OCI-LY3 (cell line): Measurements from ENCODE around the gene CIT.

ENCODE experiments used
- H2AFZ ChIP-seq: fragments of 200-600, 300-600 bp; shearing (Covaris generic); 2 replicates; pipeline ENCODE4 v1.6.0; 2014; ENCODE audit warnings: antibody characterized with exemption, low read depth, low read length
- H3K27ac ChIP-seq: fragments of 200-600, 300-600 bp; sonication (generic); 2 replicates; pipeline ENCODE4 v1.5.1; 2014; ENCODE audit warnings: mild to moderate bottlenecking, low read length, moderate library complexity, mixed read lengths
- H3K27me3 ChIP-seq: fragments of 200-600, 300-600 bp; sonication (generic); 2 replicates; pipeline ENCODE4 v1.6.1; 2014; ENCODE audit warnings: low read depth, low read length, mixed read lengths
- H3K36me3 ChIP-seq: fragments of 200-600, 300-600 bp; sonication (generic); replicated peaks from 2 replicates; pipeline ENCODE3; 2014; ENCODE audit warnings: low read depth, low read length, mixed read lengths
- H3K4me1 ChIP-seq: fragments of 300-600, 200-600 bp; sonication (generic); 2 replicates; pipeline ENCODE4 v1.6.1; 2014; ENCODE audit warnings: low read length, mixed read lengths
- H3K4me2 ChIP-seq: fragments of 200-600, 300-600 bp; sonication (generic); 2 replicates; pipeline ENCODE4 v1.6.1; 2014; ENCODE audit warnings: low read length, mixed read lengths
- H3K4me3 ChIP-seq: fragments of 300-600, 200-600 bp; sonication (generic); 2 replicates; pipeline ENCODE4 v1.5.1; 2014; ENCODE audit warnings: antibody characterized with exemption, mild to moderate bottlenecking, low read length, moderate library complexity
- H3K79me2 ChIP-seq: fragments of 300-600, 200-600 bp; shearing (Covaris generic); 2 replicates; pipeline ENCODE4 v1.6.1; 2014; ENCODE audit warnings: mild to moderate bottlenecking, low read length, mixed read lengths
- H3K9ac ChIP-seq: fragments of 300-600, 200-600 bp; shearing (Covaris generic); 2 replicates; pipeline ENCODE4 v1.6.0; 2014; ENCODE audit warnings: mild to moderate bottlenecking, low read length, moderate library complexity
- H3K9me3 ChIP-seq: fragments of 200-600, 300-600 bp; shearing (Covaris generic); 2 replicates; pipeline ENCODE4 v1.6.1; 2014; ENCODE audit warnings: low read length, mixed read lengths; ENCODE audit not compliant: insufficient read depth
- H4K20me1 ChIP-seq: fragments of 200-600, 300-600 bp; sonication (generic); 2 replicates; pipeline ENCODE4 v1.6.1; 2016; ENCODE audit warnings: low read length, mixed read lengths; ENCODE audit not compliant: insufficient read depth
- EZH2phosphoT487 ChIP-seq: fragments of 200-600 bp; shearing (Covaris generic); IDR thresholded peaks from 2 replicates; pipeline ENCODE4 v1.6.1; 2018; ENCODE audit warnings: antibody characterized with exemption, mixed run types, low read depth
- TF ChIP-seq, protein P1 (sequence below): fragments of 200-600, 300-600 bp; sonication (generic); IDR thresholded peaks from 2 replicates; pipeline ENCODE4 v1.5.1; 2014; ENCODE audit warnings: antibody characterized with exemption, low read length, low read depth

The CIT gene

GRCh38 chr12:119742700-119743099, 134.4 kb downstream of the CIT start:
- Histone ChIP-seq H4K20me1 (no peaks in the 10 kb centered on the region), H3K27ac (no peak overlapping the region), H3K4me1 (no peaks in the 10 kb centered on the region), H3K4me2 (no peak overlapping the region), H3K27me3 (no peaks in the 10 kb centered on the region), H3K9me3 (peaks cover 8% of the 10 kb centered on the region; the same call in 1 of the 2 replicates), H3K4me3 (no peak overlapping the region), H3K36me3 (peaks cover 37% of the 10 kb centered on the region), H2AFZ (no peak overlapping the region), H3K79me2 (no peaks in the 10 kb centered on the region), H3K9ac (no peak overlapping the region)
- TF ChIP-seq, protein P1, sequence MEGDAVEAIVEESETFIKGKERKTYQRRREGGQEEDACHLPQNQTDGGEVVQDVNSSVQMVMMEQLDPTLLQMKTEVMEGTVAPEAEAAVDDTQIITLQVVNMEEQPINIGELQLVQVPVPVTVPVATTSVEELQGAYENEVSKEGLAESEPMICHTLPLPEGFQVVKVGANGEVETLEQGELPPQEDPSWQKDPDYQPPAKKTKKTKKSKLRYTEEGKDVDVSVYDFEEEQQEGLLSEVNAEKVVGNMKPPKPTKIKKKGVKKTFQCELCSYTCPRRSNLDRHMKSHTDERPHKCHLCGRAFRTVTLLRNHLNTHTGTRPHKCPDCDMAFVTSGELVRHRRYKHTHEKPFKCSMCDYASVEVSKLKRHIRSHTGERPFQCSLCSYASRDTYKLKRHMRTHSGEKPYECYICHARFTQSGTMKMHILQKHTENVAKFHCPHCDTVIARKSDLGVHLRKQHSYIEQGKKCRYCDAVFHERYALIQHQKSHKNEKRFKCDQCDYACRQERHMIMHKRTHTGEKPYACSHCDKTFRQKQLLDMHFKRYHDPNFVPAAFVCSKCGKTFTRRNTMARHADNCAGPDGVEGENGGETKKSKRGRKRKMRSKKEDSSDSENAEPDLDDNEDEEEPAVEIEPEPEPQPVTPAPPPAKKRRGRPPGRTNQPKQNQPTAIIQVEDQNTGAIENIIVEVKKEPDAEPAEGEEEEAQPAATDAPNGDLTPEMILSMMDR, result no peak
- TF ChIP-seq EZH2phosphoT487, result no peak

- no peaks in the 10 kb centered on the region for H4K20me1 ChIP-seq
- no peaks in the 10 kb centered on the region for H3K27me3 ChIP-seq
- H3K4me1 ChIP-seq, result no peaks in the 10 kb centered on the region
- H3K79me2 ChIP-seq, result no peaks in the 10 kb centered on the region
- peaks cover 26% of the 10 kb centered on the region for H3K36me3 ChIP-seq
- no peak overlapping the region for H2AFZ ChIP-seq
- peaks cover 6% of the 10 kb centered on the region; the same call in 1 of the 2 replicates for H3K9me3 ChIP-seq
- no peak overlapping the region for H3K4me3 ChIP-seq
- no peak overlapping the region for H3K27ac ChIP-seq
- no peak overlapping the region for H3K4me2 ChIP-seq
- no peak overlapping the region for H3K9ac ChIP-seq
- TF ChIP-seq EZH2phosphoT487, result no peak
Measured at GRCh38 chr12:119740830-119741229, 136.3 kb downstream of the CIT start.

DNA sequence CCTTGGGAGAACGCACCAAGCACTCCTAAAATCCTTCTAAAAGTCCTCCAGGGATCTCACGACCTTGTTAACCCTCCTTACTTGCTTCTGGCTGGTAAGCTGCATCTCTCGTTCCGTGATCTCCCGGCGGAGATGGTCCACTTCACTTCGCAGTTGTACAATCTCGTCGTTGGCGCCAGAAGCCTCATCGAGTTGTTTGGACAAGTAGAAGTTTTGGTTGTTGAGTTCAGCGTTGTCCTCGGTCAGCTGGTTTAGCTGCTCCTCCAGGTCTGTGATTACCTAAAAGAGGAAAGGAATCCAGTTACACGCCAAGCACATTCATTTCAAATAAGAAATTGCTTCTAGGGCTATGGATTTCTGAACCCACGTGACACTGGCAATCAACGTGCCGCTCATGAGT, 142.0 kb downstream of the CIT start:
- H3K9ac ChIP-seq, result no peak overlapping the region
- no peaks in the 10 kb centered on the region for H4K20me1 ChIP-seq
- H3K9me3 ChIP-seq, result no peaks in the 10 kb centered on the region
- H3K4me1 ChIP-seq, result no peaks in the 10 kb centered on the region
- no peak overlapping the region for H2AFZ ChIP-seq
- no peaks in the 10 kb centered on the region for H3K79me2 ChIP-seq
- TF ChIP-seq, protein P1, result no peak
- no peak for TF ChIP-seq EZH2phosphoT487
- H3K4me3 ChIP-seq, result no peak overlapping the region
- peaks cover 15% of the 10 kb centered on the region for H3K36me3 ChIP-seq
- H3K4me2 ChIP-seq, result no peak overlapping the region
- no peak overlapping the region for H3K27ac ChIP-seq
- H3K27me3 ChIP-seq, result no peaks in the 10 kb centered on the region

DNA sequence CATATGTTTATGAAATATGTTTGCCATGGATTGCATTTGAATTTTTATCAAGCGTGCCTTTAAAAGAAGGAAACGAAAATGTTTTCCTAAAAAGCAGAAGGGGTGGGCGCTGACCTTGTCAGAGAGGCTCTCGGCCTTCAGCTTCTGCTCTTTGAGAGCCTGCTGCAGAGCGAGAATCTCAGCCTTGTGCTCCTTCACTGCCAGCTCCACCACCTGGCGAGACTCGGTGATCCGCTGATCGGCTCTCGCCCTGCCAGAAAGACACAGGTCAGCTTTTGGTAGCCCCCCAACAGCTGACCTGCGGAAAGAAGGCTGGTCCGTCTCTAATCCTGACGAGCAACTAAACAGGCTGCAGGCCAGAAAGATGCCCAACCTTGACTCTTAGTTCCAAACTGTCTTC, 146.7 kb downstream of the CIT start:
- peaks cover 15% of the 10 kb centered on the region for H3K36me3 ChIP-seq
- no peaks in the 10 kb centered on the region for H3K27me3 ChIP-seq

More for the DNA sequence above, 146.7 kb downstream of the CIT start:
- Histone ChIP-seq H2AFZ (no peak overlapping the region), H3K27ac (no peak overlapping the region), H3K9ac (no peak overlapping the region), H3K4me1 (no peaks in the 10 kb centered on the region), H4K20me1 (no peaks in the 10 kb centered on the region), H3K79me2 (no peaks in the 10 kb centered on the region), H3K4me2 (no peak overlapping the region), H3K4me3 (no peak overlapping the region), H3K9me3 (no peaks in the 10 kb centered on the region)
- TF ChIP-seq, protein P1, result no peak
- TF ChIP-seq EZH2phosphoT487, result no peak
